BLaER1 (cell line): ENCODE measurements around the gene SLC25A22.

Experiments used
- H3K27ac ChIP-seq: shearing (Covaris generic); formaldehyde crosslinking; 2 replicates; pipeline ENCODE4 v1.8.1; 2022
- H3K27me3 ChIP-seq: shearing (Covaris generic); formaldehyde crosslinking; 2 replicates; pipeline ENCODE4 v1.8.1; 2022
- H3K36me3 ChIP-seq: shearing (Covaris generic); formaldehyde crosslinking; 2 replicates; pipeline ENCODE4 v1.8.1; 2022
- H3K4me1 ChIP-seq: shearing (Covaris generic); formaldehyde crosslinking; 2 replicates; pipeline ENCODE4 v1.8.1; 2022
- H3K4me2 ChIP-seq: shearing (Covaris generic); formaldehyde crosslinking; 2 replicates; pipeline ENCODE4 v1.8.1; 2022
- H3K4me3 ChIP-seq: shearing (Covaris generic); formaldehyde crosslinking; 2 replicates; pipeline ENCODE4 v1.8.1; 2022
- H3K9ac ChIP-seq: shearing (Covaris generic); formaldehyde crosslinking; 2 replicates; pipeline ENCODE4 v1.8.1; 2022
- H3K9me3 ChIP-seq: shearing (Covaris generic); formaldehyde crosslinking; 2 replicates; pipeline ENCODE4 v1.8.1; 2022
- H4K20me1 ChIP-seq: shearing (Covaris generic); formaldehyde crosslinking; 2 replicates; pipeline ENCODE4 v1.8.1; 2022
- Cebpa-rat ChIP-seq: shearing (Covaris generic); IDR thresholded peaks from 2 replicates; pipeline ENCODE4 v1.8.1; 2022

Gene SLC25A22

GRCh38 chr11:782264-783174, 15.6 kb downstream of the SLC25A22 start:
- no peak overlapping the region for H3K27ac ChIP-seq
- no peak for TF ChIP-seq Cebpa-rat
- H3K4me2 ChIP-seq: peak overlapping the region; percentile 39
- peaks cover 41% of the 10 kb centered on the region for H3K36me3 ChIP-seq
- H3K4me3 ChIP-seq: no peak overlapping the region
- H4K20me1 ChIP-seq: peaks cover 14% of the 10 kb centered on the region; the same call in 1 of the 2 replicates
- no peaks in the 10 kb centered on the region for H3K9me3 ChIP-seq
- H3K4me1 ChIP-seq: peaks cover 71% of the 10 kb centered on the region
- no peaks in the 10 kb centered on the region for H3K27me3 ChIP-seq
- H3K9ac ChIP-seq: no peak overlapping the region; the same call in none of the 2 replicates

- peaks cover 73% of the 10 kb centered on the region for H3K4me1 ChIP-seq
Observed at GRCh38 chr11:779955-780532, 18.0 kb downstream of the SLC25A22 start.

GRCh38 chr11:778976-779954, 18.8 kb downstream of the SLC25A22 start:
- Histone ChIP-seq H3K9me3 (no peaks in the 10 kb centered on the region), H3K9ac (no peak overlapping the region), H3K4me3 (no peak overlapping the region), H3K4me2 (peak overlapping the region; percentile 87), H3K36me3 (peaks cover 52% of the 10 kb centered on the region), H3K4me1 (peaks cover 79% of the 10 kb centered on the region), H3K27me3 (no peaks in the 10 kb centered on the region), H3K27ac (no peak overlapping the region), H4K20me1 (peaks cover 40% of the 10 kb centered on the region)
- no peak for TF ChIP-seq Cebpa-rat

More at GRCh38 chr11:779955-780532, 18.0 kb downstream of the SLC25A22 start:
- Histone ChIP-seq H4K20me1 (peaks cover 33% of the 10 kb centered on the region), H3K36me3 (peaks cover 44% of the 10 kb centered on the region), H3K4me3 (no peak overlapping the region), H3K9ac (no peak overlapping the region), H3K27me3 (no peaks in the 10 kb centered on the region), H3K27ac (no peak overlapping the region), H3K9me3 (no peaks in the 10 kb centered on the region), H3K4me2 (no peak overlapping the region)
- no peak for TF ChIP-seq Cebpa-rat

- H3K4me2 ChIP-seq: peak within 1 kb of the TSS; percentile 96
- H3K4me3 ChIP-seq: peak within 1 kb of the TSS; percentile 79
- peaks cover 76% of the 10 kb centered on the region for H3K4me1 ChIP-seq
- peak within 1 kb of the TSS; percentile 80 for H3K27ac ChIP-seq
- TF ChIP-seq Cebpa-rat: no peak
- H3K9me3 ChIP-seq: no peaks in the 10 kb centered on the region
- H3K27me3 ChIP-seq: no peaks in the 10 kb centered on the region
- H3K36me3 ChIP-seq: peaks cover 58% of the 10 kb centered on the region
- peak within 1 kb of the TSS; percentile 89 for H3K9ac ChIP-seq
- H4K20me1 ChIP-seq: peaks cover 57% of the 10 kb centered on the region
Observed at GRCh38 chr11:777288-778255, 20.5 kb downstream of the SLC25A22 start, which contains the start of gene GATD1. Gene GATD1 (minus strand): TSS chr11:777487. CDS start chr11:777462, 25 bp downstream.

GRCh38 chr11:776561-777287, 21.4 kb downstream of the SLC25A22 start:
- Histone ChIP-seq H3K27me3 (no peaks in the 10 kb centered on the region), H3K4me1 (peaks cover 67% of the 10 kb centered on the region), H3K9ac (peak overlapping the region; percentile 89), H3K36me3 (peaks cover 58% of the 10 kb centered on the region), H3K9me3 (no peaks in the 10 kb centered on the region), H3K4me2 (peak overlapping the region; percentile 96), H3K4me3 (peak overlapping the region; percentile 79), H4K20me1 (peaks cover 58% of the 10 kb centered on the region), H3K27ac (peak overlapping the region; percentile 80)
- TF ChIP-seq Cebpa-rat: no peak

GRCh38 chr11:776263-776560, 21.9 kb downstream of the SLC25A22 start:
- Histone ChIP-seq H3K4me2 (peak overlapping the region; percentile 96), H4K20me1 (peaks cover 62% of the 10 kb centered on the region), H3K4me1 (peaks cover 62% of the 10 kb centered on the region), H3K4me3 (peak overlapping the region; percentile 79), H3K9ac (peak overlapping the region; percentile 89), H3K27ac (peak overlapping the region; percentile 80), H3K9me3 (no peaks in the 10 kb centered on the region), H3K27me3 (no peaks in the 10 kb centered on the region), H3K36me3 (peaks cover 62% of the 10 kb centered on the region)
- no peak for TF ChIP-seq Cebpa-rat

- Histone ChIP-seq H3K4me3 (no peak overlapping the region), H3K4me2 (peak overlapping the region; percentile 96), H3K36me3 (peaks cover 68% of the 10 kb centered on the region), H3K27me3 (no peaks in the 10 kb centered on the region), H3K4me1 (peaks cover 51% of the 10 kb centered on the region), H3K9me3 (no peaks in the 10 kb centered on the region), H3K27ac (no peak overlapping the region), H4K20me1 (peaks cover 74% of the 10 kb centered on the region), H3K9ac (peak overlapping the region; percentile 89; the same call in 1 of the 2 replicates)
- TF ChIP-seq Cebpa-rat: no peak
Observed at GRCh38 chr11:774873-775592, 23.0 kb downstream of the SLC25A22 start.

- Histone ChIP-seq H3K27ac (0 out of 2 replicates have a peak overlapping the region, but pooled peaks have one; percentile 35), H4K20me1 (peaks cover 80% of the 10 kb centered on the region)
- TF ChIP-seq Cebpa-rat: no peak
Observed at GRCh38 chr11:773830-774229, 24.3 kb downstream of the SLC25A22 start.

More at GRCh38 chr11:773830-774229, 24.3 kb downstream of the SLC25A22 start:
- H3K27me3 ChIP-seq: no peaks in the 10 kb centered on the region
- H3K9me3 ChIP-seq: no peaks in the 10 kb centered on the region
- H3K9ac ChIP-seq: peak overlapping the region; percentile 43
- H3K4me2 ChIP-seq: peak overlapping the region; percentile 14; the same call in 1 of the 2 replicates
- H3K4me3 ChIP-seq: no peak overlapping the region
- peaks cover 39% of the 10 kb centered on the region for H3K4me1 ChIP-seq
- peaks cover 65% of the 10 kb centered on the region for H3K36me3 ChIP-seq
